Stimulated activated CD8-positive, alpha-beta memory T cell treated with anti-CD3 and anti-CD28 coated beads, Interleukin-4, amount 100 ng/mL, for 4 hours (primary cell): ENCODE results near the gene EPS8L2.

Experiments
- DNase-seq, 2 donors: peaks; one replicate each; pipeline ENCODE4 v3.0.0-alpha.2; 2020; ENCODE audit warnings: low read depth in 2 of 2, low spot score in 1 of 2

The EPS8L2 gene

GRCh38 chr11:774873-775592 lies 69.0 kb downstream of the EPS8L2 start:
- DNase-seq, result no peak

- no peak for DNase-seq
Observed at GRCh38 chr11:776263-776560, 70.2 kb downstream of the EPS8L2 start.

- no peak for DNase-seq
Observed at GRCh38 chr11:776561-777287, 70.7 kb downstream of the EPS8L2 start.
